Stimulated activated CD4-positive, alpha-beta T cell treated with anti-CD3 and anti-CD28 coated beads, Interleukin-1b, Interleukin-23, amount 100 ng/mL, for 1 hour (primary cell): ENCODE measurements around the gene TTC28.
"Not testable (repeated sequence)": the region's sequence is repeated elsewhere in the genome, so short reads cannot be mapped to it uniquely, and the experiment has no call there.

Experiments
- DNase-seq, 2 donors: peaks; one replicate each; pipeline ENCODE4 v3.0.0-alpha.2; 2020; ENCODE audit warnings: low read depth in 2 of 2

The TTC28 gene

DNA sequence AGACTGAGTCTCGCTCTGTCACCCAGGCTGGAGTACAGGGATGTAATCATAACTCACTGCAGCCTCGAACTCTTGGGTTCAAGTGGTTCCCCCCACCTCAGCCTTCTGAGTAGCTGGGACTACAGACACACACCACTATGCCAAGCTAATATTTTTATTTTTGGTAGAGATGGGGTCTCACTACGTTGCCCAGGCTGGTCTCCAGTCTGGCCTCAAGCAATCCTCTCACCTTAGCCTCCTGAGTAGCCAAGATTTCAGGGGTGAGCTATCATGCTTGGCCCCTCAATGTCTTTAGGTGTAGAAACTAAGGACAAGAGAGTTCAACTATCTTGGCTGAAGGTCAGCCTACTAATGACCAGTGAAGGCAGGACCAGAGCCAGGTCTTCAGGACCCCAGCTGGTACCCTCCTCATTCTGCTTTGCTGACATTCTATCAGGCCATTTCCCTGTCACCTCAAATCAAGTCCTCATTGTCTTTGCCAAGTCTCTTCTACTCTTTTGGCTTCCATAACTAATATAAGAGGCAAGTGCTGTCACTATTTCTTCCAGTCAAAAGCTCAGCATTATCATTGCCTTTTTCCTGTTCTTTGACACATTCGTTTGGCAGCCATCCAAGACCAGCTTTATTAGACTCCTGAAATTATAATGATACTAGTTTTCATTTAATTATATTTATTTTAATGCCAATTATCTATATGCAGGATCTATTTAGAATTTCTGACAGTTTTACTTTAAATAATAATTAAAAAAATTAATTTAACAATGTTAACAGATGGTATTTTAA lies 496.4 kb downstream of the TTC28 start:
- no peak for DNase-seq

DNA sequence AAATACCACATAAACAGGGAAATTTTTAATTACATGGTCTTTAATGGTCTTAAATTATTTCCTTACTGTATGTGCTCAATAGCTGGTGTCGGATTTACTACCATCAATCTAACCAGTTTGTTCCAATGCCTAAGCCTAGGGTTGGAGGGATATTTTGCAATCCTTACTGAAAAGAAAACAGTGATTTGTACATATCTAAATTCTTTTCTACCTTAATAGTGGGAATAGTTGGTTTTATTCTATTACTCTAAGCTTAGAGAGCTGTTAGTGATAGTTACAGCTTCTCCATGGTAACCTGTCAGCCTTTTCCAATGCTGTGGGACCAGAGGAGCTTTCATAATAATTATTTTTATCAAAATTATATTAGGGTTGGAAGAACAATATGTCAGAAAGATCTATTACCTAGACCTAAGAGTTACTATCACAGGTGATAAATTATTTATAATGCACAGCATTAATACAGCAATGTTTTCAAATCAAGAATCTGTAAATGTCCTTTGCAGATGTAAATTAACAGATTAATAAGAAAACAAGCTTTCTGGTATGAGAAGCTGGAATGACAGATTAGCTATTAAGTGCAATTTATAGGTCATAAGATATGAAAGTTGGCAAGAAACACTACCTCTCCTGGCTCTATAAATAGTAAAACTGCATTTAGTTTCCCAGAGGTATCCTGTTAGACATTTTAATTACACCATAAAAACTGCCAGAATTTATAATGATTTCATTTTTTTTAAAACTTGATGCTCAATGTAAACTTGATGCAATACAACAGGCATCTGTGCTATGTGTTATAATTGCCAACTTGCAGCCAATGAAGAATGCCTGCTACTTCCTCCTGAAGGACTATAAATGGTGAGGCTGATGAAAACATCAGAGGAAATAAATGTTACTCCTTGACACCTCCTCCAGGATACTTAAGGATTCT lies 498.6 kb downstream of the TTC28 start:
- DNase-seq, result no peak

DNA sequence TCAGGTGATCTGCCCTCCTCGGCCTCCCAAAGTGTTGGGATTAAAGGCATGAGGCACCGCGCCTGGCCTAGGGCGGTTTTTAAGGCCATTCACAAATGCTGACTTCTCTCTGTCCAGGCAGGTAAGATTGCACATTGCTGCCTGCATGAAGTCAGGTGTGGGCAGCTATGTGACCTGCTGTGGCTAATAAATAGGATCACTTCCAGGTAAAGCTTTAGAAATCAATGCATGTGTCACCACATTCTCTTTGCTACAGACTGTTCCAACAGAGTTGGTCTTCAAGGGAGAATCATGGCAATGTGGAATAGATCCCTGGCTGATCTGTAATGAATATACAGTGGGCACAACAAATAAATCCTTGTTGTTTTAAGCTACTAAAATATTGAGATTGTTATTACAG lies 500.2 kb downstream of the TTC28 start:
- DNase-seq, result no peak

DNA sequence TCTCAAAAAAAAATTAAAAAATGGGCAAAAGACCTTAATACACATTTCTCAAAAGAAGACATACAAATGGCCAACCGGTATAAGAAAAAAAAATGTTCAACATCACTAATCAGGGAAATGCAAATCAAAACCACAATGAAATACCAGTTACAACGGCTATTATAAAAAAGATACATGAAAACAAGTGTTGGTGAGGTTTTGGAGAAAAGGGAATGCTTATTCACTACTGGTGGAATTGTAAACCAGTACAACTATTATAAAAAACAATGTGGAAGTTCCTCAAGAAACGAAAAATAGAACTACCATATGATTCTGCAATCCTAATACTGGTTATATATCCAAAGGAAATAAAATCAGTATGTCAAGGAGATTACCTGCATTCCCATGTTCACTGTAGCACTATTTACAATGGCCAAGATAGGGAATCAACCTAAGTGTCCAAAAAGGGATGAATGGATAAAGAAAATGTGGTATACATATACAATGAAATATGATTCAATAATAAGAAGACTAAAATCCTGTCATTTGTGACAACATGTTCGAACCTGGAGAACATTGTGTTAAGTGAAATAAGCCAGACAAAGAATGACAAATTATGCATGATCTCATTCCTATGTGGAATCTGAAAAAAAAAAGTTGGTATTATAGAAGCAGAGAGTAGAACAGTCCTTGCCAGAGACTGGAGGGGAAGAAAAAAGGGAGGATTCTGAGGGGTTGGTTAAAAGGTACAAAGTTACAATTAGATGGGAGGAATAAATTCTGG lies 503.7 kb downstream of the TTC28 start:
- DNase-seq, result no peak

DNA sequence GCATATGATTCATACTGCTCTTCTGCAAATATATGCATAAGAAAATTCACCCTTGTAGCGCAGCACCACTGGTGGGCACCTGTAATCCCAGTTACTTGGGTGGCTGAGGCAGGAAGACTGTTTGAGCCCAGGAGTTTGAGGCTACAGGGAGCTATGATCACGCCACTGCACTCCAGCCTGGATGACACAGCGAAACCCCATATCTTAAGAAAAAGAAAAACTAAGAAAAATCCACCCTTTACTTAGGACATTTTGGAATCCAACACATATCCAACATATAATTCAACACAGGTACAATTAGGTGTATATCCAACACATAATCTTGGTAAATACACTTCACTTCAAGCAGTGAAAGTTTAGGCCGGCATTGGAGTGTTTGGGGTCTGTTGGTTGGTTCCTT lies 505.1 kb downstream of the TTC28 start:
- no peak for DNase-seq

DNA sequence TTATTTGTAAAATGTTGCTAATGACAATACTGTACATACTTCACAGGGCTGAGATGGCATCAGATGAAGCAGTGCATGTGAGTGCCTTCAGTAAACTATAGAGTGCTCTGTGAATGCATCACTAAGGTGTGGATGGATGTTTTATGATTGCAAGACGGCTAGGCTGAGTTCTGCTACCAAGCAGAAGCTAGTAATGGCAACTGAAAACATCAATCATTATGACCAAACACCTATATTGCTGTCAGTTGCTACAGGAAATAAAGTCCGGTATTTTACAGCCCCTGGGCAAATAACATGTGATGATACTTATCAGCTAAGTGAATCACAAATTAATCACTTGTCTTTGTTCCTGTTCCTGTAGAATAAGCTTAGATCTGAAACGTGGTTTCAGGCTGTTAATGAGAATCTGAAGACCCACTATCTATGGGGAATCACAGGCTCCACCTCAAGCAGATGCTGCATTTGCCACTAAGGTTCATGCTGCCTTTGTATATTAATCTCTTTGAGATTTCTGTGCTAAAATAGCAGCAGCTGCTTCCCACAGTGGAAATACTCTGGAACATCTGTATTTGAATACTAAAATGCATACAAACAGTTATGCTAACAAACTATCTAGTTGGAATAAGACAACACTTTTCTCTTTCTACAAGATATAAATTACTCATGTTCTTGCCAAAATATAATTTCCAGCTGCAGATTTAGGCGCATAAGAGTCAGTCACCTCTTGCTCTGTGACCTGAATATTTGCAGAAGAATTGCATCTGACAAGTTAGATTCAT lies 506.6 kb downstream of the TTC28 start:
- no peak for DNase-seq

DNA sequence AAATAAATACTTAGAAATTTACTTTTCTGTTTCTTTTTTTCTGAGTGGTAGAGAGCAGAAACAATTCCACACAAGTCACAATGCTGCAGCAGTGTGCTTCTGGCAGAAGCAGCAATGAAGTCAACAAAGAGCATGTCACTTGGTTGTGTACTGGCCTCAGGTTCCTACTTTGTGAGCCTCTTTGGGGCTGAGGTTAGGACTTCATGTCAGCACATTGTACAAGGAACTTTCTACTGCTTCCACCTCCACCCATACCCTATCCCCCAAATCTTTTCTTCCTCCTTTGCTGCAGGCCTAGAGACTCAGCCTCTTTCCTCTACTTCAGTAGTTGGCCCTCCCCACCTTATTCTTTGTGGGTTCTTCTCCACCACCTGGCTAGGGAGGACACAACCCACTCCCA lies 507.9 kb downstream of the TTC28 start:
- DNase-seq, result no peak

DNA sequence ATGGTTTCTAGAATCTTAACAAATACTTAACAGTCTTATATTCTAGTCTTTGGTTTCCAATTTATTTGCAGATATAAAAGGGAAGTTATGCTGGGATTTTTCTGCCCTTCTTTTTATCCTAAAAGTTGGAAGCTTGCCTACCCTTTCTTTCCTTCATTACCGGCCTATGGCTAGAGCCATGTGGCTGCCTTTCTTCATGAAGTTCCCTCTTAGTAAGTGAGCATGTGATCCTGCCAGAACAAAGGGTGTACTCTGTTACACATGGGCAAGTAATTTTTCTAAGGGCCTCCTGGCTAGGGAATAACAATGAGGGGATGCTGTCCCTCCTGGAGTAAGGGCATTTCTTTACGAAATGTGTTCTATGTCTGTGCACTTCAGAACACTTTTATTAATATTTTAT lies 508.5 kb downstream of the TTC28 start:
- no peak for DNase-seq

DNA sequence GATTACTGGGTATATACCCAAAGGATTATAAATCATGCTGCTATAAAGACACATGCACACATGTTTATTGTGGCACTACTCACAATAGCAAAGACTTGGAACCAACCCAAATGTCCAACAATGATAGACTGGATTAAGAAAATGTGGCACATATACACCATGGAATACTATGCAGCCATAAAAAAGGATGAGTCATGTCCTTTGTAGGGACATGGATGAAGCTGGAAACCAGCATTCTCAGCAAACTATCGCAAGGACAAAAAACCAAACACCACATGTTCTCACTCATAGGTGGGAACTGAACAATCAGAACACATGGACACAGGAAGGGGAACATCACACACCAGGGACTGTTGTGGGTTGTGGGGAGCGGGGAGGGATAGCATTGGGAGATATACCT lies 510.3 kb downstream of the TTC28 start:
- DNase-seq, result not testable (repeated sequence)

DNA sequence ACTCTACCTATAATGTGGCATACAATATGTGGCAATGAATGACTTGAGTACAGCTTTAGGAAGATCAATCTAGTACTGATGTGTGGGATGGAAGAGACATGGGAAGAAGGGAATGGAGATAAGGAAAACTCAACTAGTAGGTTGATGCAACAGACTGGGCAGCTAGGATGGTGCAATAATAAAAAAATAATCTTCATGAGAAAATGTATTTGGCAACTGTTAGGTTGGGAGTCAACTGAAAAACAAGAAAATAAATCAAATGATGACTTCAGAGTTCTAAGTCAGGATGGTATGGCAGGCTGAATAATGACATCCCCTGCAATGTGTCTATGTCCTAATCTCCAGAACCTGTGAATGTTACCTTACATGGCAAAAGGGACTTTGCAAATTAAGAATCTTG lies 523.8 kb downstream of the TTC28 start:
- no peak for DNase-seq

DNA sequence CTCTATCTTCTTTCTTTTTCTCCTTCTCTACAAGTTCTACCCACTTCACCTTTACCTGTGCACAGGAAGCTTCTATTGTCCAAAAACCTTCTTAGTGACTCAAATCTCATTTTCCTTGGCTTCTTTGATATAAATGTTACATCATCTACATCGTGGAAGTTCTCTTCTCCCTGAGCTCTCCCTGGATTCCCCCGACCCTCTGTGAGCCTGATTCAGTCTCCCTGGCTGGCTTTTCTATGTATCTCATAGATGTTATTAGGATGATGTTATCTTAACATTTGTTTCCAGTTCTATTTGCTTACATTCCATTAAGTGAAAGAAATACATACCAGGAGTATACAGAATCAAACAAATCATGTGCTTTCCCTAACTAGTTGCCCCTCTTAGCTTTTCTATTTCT lies 524.8 kb downstream of the TTC28 start:
- DNase-seq, result no peak

DNA sequence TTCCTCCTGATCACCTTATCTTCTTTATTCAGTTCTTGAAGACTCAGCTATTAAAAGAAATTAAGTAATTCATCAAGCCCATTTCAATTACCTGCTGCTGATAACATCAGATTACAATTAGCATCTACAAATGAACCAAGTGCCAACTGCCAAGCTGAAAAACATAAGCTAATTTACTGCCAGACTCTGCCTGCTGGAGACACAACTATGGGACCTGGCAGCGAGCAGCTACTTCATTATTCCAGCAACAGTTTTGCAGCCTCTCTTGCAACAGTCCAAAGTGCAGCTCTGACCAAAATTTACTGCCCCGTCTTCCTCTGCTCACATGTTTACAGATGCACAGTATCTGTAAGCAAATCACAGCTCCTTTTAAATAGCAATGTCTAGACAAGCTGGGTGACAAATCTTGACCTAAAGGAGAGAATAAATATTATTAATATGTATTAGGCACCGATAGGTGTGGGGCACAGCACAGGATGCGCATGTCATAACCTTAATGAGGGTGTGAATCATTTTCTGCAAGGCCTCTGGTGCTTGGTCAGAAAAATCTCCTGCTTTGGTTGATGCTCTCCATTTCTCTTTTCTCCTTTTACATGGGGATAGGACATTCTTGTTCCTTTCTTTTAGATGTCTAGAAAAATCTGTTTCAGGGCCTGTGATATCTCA lies 528.4 kb downstream of the TTC28 start:
- DNase-seq, result no peak

DNA sequence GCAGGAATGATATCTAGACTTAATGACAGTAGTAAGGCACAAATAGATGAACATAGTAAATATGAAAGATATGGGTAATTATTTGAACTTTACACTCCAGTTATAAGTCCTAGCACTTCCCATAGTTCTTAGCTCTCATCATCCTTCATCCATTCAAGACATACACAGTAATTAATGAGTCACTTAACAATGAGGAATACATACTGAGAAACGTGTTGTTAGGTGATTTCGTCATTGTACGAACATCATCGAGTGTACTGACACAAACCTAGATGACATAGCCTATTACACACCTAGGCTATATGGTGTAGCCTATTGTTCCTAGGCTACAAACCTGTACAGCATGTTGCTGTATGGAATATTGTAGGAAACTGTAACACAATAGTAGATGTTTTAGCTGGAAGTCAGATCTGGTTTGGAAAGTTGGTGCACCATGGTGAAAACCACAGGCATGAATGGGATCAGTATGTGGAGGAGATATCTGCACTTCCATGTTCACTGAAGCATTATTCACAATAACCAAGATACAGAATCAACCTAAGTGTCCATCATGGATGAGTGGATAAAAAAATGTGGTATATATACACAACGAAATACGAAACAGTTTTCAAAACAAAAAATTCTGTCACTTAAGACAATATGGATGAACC lies 530.7 kb downstream of the TTC28 start:
- DNase-seq, result no peak

DNA sequence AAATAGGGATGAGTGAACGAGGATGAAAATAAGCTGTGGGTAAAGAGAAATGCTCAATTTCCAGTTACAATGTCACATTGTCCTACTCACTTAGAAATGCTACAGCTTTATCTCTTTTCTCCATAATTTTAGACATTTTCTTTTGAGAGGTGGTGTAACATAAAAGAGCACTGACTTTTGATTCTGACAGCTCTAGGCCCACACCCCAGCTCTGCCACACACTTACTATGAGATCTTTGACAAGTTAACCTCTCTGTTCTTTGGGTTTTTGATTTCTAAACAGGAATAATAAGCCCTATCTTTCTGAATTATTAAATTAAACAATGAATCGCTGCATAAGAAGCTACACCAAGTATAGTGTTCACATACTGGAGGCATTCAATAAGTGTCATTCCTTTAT lies 532.2 kb downstream of the TTC28 start:
- no peak for DNase-seq

DNA sequence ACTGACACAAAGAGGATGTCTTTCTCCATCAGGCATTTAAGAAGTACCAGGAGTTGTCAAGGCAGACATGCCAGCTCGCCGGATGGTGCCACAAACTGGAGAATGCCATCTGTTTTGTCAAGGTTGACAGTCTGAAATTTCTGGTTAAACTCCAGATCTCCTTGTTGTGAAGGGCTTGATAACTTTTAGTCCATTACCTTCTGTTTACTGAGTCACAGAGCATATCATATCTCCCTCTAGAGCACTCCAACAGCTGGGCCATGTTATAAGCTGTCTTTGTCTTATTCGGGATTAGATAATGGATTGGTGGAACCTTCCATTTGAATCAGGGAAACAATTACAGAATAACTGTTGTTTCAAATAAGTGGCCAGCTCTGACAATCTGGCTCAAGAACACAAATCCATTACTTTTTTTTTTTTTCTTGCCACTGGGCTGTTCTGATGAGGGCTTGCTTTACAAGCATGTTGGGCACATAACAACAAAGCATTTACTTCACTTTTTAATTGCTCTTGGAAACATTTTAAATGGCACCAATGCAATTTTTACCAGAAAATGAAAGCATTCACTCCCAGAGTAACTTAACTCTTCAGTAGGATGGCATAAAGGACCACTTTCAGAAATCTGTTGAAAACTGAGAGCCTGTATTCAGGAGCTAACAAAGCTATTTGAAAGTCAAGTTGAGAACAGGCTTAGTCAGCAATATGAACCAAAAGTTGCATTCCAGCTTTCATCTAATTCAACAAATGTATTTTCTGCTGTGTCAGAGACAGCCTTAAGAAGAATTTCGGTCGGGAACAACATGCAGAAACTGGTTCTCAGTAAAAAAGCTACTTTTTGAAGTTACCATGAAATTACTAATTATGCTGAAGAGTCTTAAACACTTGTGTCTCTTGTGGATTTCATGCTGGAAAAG lies 533.0 kb downstream of the TTC28 start:
- DNase-seq, result no peak

DNA sequence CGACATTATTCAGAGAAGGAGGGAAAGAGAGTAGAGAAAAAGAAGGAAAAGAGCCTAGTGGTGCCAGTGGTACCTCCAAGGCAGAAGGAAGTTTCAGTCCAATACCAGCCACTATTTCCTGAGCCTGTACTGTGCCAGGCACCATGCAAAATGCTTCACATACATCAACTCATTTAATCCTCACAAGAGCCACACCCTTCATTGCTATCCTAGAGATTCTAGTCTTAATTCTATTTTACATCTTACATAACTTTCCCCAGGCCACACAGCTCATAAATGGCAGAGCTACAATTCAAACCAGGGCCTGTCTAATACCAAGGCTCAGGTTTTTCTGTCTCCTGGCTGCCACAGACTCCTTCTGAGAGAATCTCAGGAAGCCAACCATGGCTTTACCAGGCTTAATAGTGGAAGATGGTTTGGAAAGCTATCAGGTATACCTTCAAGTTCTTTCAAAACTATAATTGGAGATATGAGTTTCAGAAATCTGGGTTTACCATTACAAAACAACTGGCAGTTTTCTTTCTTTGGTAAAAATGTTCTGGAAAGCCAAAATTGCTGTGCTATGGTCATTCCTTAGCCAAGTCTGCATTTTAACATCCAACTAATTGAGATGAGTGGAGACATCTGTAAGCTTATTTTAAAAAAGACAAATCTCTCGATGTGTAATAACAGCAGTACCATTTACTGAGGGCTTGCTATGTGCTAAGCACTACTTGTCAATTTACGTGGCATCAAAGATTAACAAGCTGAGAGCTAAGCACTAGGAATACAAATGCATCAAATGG lies 535.5 kb downstream of the TTC28 start:
- no peak for DNase-seq

DNA sequence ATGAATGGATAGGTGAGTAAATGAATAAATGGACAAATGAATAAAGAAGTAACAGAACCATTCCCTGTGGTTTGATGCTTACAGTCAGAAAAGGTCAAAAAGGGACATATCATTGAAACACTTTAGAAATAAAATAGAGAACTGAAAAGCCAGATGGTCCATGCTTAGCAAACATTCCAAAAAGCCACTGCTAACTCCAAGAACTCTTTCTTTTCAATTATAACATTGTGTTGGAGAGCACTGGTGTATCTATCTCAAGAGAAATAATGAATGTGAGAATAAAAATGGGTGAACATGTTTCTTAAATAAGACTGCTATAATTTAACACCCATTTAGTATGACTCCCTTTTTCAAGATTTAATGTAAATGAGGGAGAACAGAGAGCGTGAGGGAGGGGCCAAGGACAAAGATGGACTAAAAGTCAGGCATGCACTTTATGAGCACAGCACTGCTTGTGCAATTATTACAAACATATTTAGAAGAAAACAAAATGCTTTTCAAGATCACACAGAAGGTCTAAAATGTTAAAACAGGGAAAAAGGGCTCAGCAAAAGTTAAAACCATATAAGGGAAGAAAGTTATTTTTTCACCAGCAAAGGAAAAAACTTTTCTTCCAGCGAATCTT lies 536.3 kb downstream of the TTC28 start:
- DNase-seq, result no peak

DNA sequence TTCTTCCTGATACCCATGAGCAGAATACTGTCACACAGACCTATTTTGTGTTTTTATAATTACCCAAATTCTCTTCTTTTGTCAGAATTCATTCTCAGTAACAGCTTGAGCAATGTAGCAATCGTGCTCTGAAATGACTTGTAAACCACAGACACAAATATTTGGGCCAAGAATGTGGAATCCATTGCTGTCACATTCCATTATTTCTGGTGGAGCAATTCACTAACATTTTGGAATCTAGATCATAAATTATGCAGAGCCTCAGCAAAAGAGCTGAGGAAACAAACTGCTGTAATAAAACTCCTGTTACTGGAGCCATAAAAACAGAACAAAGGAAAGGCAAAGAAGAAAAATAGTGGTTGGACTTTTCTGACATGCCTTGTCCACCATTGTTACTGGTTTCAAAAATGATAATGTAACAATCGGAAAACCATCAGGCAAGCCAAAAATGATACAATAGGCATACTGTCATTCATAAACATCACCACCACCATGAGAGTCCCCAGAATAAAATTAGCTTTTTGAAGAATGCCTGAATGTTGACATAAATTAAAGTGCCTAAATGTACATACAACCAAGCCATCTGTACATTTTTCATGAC lies 537.2 kb downstream of the TTC28 start:
- DNase-seq, result no peak
